H9 (cell line): ENCODE measurements around the gene S100A16. TPM values are rescaled to one million over a fixed set of nuclear protein-coding genes. Genes with fewer than 3 reads are reported as not detected.

Source experiments
- DNase-seq: peaks from one replicate; pipeline ENCODE4 v3.0.0-alpha.2; 2017
- H2AFZ ChIP-seq: one replicate; pipeline ENCODE4 v1.6.1; 2013; ENCODE audit warnings: mild to moderate bottlenecking, low read length, control low read depth, moderate library complexity
- H2AK5ac ChIP-seq: 2 replicates; pipeline ENCODE4 v1.6.1; 2013; ENCODE audit warnings: low read length, control low read depth, mixed read lengths; ENCODE audit not compliant: insufficient read length
- H2BK120ac ChIP-seq: one replicate; pipeline ENCODE4 v1.6.1; 2013; ENCODE audit warnings: low read depth, mild to moderate bottlenecking, low read length, control low read depth, inconsistent platforms; ENCODE audit not compliant: poor library complexity, severe bottlenecking
- H2BK12ac ChIP-seq: 2 replicates; pipeline ENCODE4 v1.6.1; 2013; ENCODE audit warnings: low read length, control low read depth, mixed read lengths, low read depth; ENCODE audit not compliant: insufficient read length
- H2BK15ac ChIP-seq: 2 replicates; pipeline ENCODE4 v1.6.1; 2013; ENCODE audit warnings: low read depth, low read length, control low read depth
- H2BK20ac ChIP-seq: one replicate; pipeline ENCODE4 v1.6.1; 2013; ENCODE audit warnings: low read depth, mild to moderate bottlenecking, low read length, control low read depth, inconsistent platforms; ENCODE audit not compliant: poor library complexity, severe bottlenecking
- H2BK5ac ChIP-seq: 2 replicates; pipeline ENCODE4 v1.6.1; 2013; ENCODE audit warnings: low read length, control low read depth, mixed read lengths; ENCODE audit not compliant: insufficient read length
- H3K14ac ChIP-seq: 2 replicates; pipeline ENCODE4 v1.6.1; 2013; ENCODE audit warnings: low read length, control low read depth; ENCODE audit not compliant: insufficient read depth
- H3K18ac ChIP-seq: 2 replicates; pipeline ENCODE4 v1.6.1; 2013; ENCODE audit warnings: low read depth, mild to moderate bottlenecking, mixed read lengths, low read length, control low read depth; ENCODE audit not compliant: insufficient read length
- H3K23ac ChIP-seq: 2 replicates; pipeline ENCODE4 v1.6.1; 2013; ENCODE audit warnings: low read length, control low read depth, mixed read lengths, low read depth; ENCODE audit not compliant: insufficient read length
- H3K23me2 ChIP-seq: 2 replicates; pipeline ENCODE4 v1.6.1; 2013; ENCODE audit warnings: low read depth, mild to moderate bottlenecking, mixed read lengths, low read length, control low read depth; ENCODE audit not compliant: insufficient read length, poor library complexity, severe bottlenecking
- H3K27ac ChIP-seq: 2 replicates; pipeline ENCODE4 v1.5.1; 2013; ENCODE audit warnings: low read length, control low read depth, mixed read lengths, low read depth; ENCODE audit not compliant: insufficient read length
- H3K27me3 ChIP-seq: 2 replicates; pipeline ENCODE4 v1.6.1; 2013; ENCODE audit warnings: low read length, control low read depth, inconsistent platforms; ENCODE audit not compliant: insufficient read depth
- H3K4ac ChIP-seq: 2 replicates; pipeline ENCODE4 v1.6.1; 2013; ENCODE audit warnings: low read depth, mild to moderate bottlenecking, control low read depth, inconsistent platforms, low read length, moderate library complexity
- H3K4me1 ChIP-seq: 2 replicates; pipeline ENCODE4 v1.6.1; 2013; ENCODE audit warnings: low read length, control low read depth, inconsistent platforms; ENCODE audit not compliant: insufficient read depth
- H3K4me2 ChIP-seq: 2 replicates; pipeline ENCODE4 v1.6.1; 2013; ENCODE audit warnings: low read length, control low read depth, mixed read lengths; ENCODE audit not compliant: insufficient read length, insufficient read depth
- H3K56ac ChIP-seq: 2 replicates; pipeline ENCODE4 v1.6.1; 2013; ENCODE audit warnings: low read depth, mild to moderate bottlenecking, mixed read lengths, low read length, control low read depth; ENCODE audit not compliant: insufficient read length
- H3K79me1 ChIP-seq: 2 replicates; pipeline ENCODE4 v1.6.1; 2013; ENCODE audit warnings: low read depth, mild to moderate bottlenecking, moderate library complexity, low read length, control low read depth, inconsistent platforms; ENCODE audit not compliant: insufficient read depth, poor library complexity, severe bottlenecking
- H3K79me2 ChIP-seq: 2 replicates; pipeline ENCODE4 v1.6.1; 2013; ENCODE audit warnings: low read length, control low read depth, inconsistent platforms; ENCODE audit not compliant: insufficient read depth
- H3K9ac ChIP-seq: 2 replicates; pipeline ENCODE4 v1.6.1; 2013; ENCODE audit warnings: low read length, control low read depth, mixed read lengths; ENCODE audit not compliant: insufficient read length; ENCODE audit errors: extremely low read depth
- H3K9me3 ChIP-seq: one replicate; pipeline ENCODE4 v1.6.1; 2013; ENCODE audit warnings: low read depth, low read length, inconsistent platforms; ENCODE audit not compliant: control insufficient read depth
- H3T11ph ChIP-seq: one replicate; pipeline ENCODE4 v1.6.1; 2013; ENCODE audit warnings: mild to moderate bottlenecking, low read length, control low read depth, inconsistent platforms
- H4K20me1 ChIP-seq: one replicate; pipeline ENCODE4 v1.6.1; 2013; ENCODE audit not compliant: control insufficient read depth, insufficient read length, insufficient read depth
- H4K5ac ChIP-seq: 2 replicates; pipeline ENCODE4 v1.6.1; 2013; ENCODE audit warnings: low read depth, mild to moderate bottlenecking, mixed read lengths, low read length, control low read depth; ENCODE audit not compliant: insufficient read length
- H4K8ac ChIP-seq: replicated peaks from 2 replicates; pipeline ENCODE4 v1.6.1; 2013; ENCODE audit warnings: low read length, control low read depth, mixed read lengths, low read depth; ENCODE audit not compliant: insufficient read length
- H4K91ac ChIP-seq: 2 replicates; pipeline ENCODE4 v1.6.1; 2013; ENCODE audit warnings: low read depth, mild to moderate bottlenecking, moderate library complexity, mixed read lengths, low read length, control low read depth; ENCODE audit not compliant: insufficient read length
- H3K27ac Mint-ChIP-seq, 3 experiments: 2 replicates in 2 of 3; 3 replicates in 1 of 3; pipeline ENCODE4 v1.8.0; 2020 to 2021; ENCODE audit warnings: mixed read lengths in 3 of 3, mild to moderate bottlenecking in 1 of 3, moderate library complexity in 1 of 3
- H3K27me3 Mint-ChIP-seq: 2 replicates; pipeline ENCODE4 v1.8.0; 2021; ENCODE audit warnings: low read depth, mild to moderate bottlenecking, moderate library complexity, mixed read lengths
- H3K36me3 Mint-ChIP-seq, 3 experiments: 2 replicates in 2 of 3; 3 replicates in 1 of 3; pipeline ENCODE4 v1.8.0; 2020 to 2021; ENCODE audit warnings: low read depth in 3 of 3, mixed read lengths in 3 of 3; ENCODE audit not compliant: insufficient read depth in 1 of 3
- H3K4me1 Mint-ChIP-seq, 2 experiments: 2 replicates each; pipeline ENCODE4 v1.8.0; 2020; ENCODE audit warnings: mixed read lengths in 2 of 2
- H3K4me3 Mint-ChIP-seq, 2 experiments: 2 replicates in 1 of 2; 3 replicates in 1 of 2; pipeline ENCODE4 v1.8.0; 2020 to 2021; ENCODE audit warnings: mild to moderate bottlenecking in 2 of 2, mixed read lengths in 2 of 2, moderate library complexity in 1 of 2
- H3K9me3 Mint-ChIP-seq, 2 experiments: 2 replicates in 1 of 2; 3 replicates in 1 of 2; pipeline ENCODE4 v1.8.0; 2020; ENCODE audit warnings: mild to moderate bottlenecking in 2 of 2, mixed read lengths in 2 of 2, moderate library complexity in 1 of 2
- CTCF ChIP-seq: fragments of 200-600 bp; sonication (generic); conservative IDR thresholded peaks from 3 replicates; pipeline ENCODE4 v1.8.0; 2021; ENCODE audit warnings: antibody characterized with exemption, mild to moderate bottlenecking
- WGBS: extraction: QIAGEN DNeasy Blood & Tissue Kit; methylation state at CpG from one replicate; pipeline ENCODE4 v1.1.7; 2013; ENCODE audit warnings: missing lambda C conversion rate, low lambda C conversion rate, mixed read lengths; ENCODE audit not compliant: insufficient read length; ENCODE audit errors: extremely low coverage; 5-methylcytosine and 5-hydroxymethylcytosine counted together
- total RNA-seq: library from RNA; stranded (reverse); gene quantifications from 2 replicates; pipeline ENCODE4 v1.2.1, GENCODE V29; 2021

S100A16 gene
- total RNA-seq, 1 experiment from 2014 or later, result 8.0 TPM

DNA sequence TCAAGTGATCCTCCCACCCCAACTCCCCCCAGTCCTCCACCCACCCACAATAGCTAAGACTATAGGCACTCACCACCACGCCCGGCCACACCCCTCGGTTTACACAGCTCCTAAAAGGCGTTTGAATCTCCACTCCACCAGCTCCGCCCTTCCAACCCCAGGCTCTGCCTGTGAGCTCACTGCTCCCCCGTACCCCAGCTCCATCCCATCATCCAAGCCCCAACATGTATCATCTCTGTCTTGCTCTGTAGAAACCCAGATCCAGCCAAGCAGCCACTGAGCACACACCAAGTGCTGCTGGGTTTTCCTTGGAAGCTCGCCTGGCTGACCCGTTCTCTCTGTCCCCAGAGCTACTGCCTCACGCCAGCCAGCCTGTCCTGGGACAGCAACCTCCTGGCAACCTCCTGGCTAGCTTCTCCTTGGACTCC is 35.3 kb downstream of the S100A16 start:
- H4K91ac ChIP-seq, result no peak overlapping the region
- H3K23ac ChIP-seq, result no peak overlapping the region
- no CpG with 5 or more reads among the region's 9 CpGs for WGBS
- H2AFZ ChIP-seq, result no peak overlapping the region
- no peak for TF ChIP-seq CTCF
- no peak overlapping the region for H3T11ph ChIP-seq
- peak overlapping the region in 1 of 3 experiments; percentile 27; a peak in 1 of 7 replicates for H3K27ac Mint-ChIP-seq
- H4K5ac ChIP-seq, result no peak overlapping the region
- no peak overlapping the region for H3K14ac ChIP-seq
- peaks cover 0 to 6% (median 0%) of the 10 kb centered on the region in 3 experiments; a peak in 2 of 7 replicates for H3K36me3 Mint-ChIP-seq
- no peak for DNase-seq
- H4K8ac ChIP-seq, result no peak overlapping the region
- no peak overlapping the region for H2BK15ac ChIP-seq
- H3K27ac ChIP-seq, result no peak overlapping the region
- no peak overlapping the region for H2BK20ac ChIP-seq
- H3K4me3 Mint-ChIP-seq, result no peak overlapping the region; a peak in 1 of 5 replicates
- H3K56ac ChIP-seq, result no peak overlapping the region
- no peak overlapping the region for H3K18ac ChIP-seq
- H3K79me1 ChIP-seq, result no peaks in the 10 kb centered on the region
- no peak overlapping the region for H3K4me2 ChIP-seq
- H3K4me1 ChIP-seq, result no peaks in the 10 kb centered on the region
- no peak overlapping the region for H2AK5ac ChIP-seq
- H3K9ac ChIP-seq, result no peak overlapping the region
- no peak overlapping the region for H2BK5ac ChIP-seq
- H3K9me3 Mint-ChIP-seq, result peaks cover 12 to 15% of the 10 kb centered on the region in 2 experiments; a peak in 4 of 5 replicates
- H3K27me3 ChIP-seq, result no peaks in the 10 kb centered on the region
- H3K27me3 Mint-ChIP-seq, result no peaks in the 10 kb centered on the region
- H3K9me3 ChIP-seq, result no peaks in the 10 kb centered on the region
- H3K79me2 ChIP-seq, result no peaks in the 10 kb centered on the region
- H3K4ac ChIP-seq, result no peak overlapping the region
- no peaks in the 10 kb centered on the region for H4K20me1 ChIP-seq
- H3K23me2 ChIP-seq, result no peaks in the 10 kb centered on the region
- H2BK12ac ChIP-seq, result no peak overlapping the region
- H2BK120ac ChIP-seq, result no peak overlapping the region
- peaks cover 17 to 22% of the 10 kb centered on the region in 2 experiments for H3K4me1 Mint-ChIP-seq
